ENCODE measurements around the gene PIK3CD.
"Not testable (repeated sequence)": the region's sequence is repeated elsewhere in the genome, so short reads cannot be mapped to it uniquely, and the experiment has no call there.

The PIK3CD gene

DNA sequence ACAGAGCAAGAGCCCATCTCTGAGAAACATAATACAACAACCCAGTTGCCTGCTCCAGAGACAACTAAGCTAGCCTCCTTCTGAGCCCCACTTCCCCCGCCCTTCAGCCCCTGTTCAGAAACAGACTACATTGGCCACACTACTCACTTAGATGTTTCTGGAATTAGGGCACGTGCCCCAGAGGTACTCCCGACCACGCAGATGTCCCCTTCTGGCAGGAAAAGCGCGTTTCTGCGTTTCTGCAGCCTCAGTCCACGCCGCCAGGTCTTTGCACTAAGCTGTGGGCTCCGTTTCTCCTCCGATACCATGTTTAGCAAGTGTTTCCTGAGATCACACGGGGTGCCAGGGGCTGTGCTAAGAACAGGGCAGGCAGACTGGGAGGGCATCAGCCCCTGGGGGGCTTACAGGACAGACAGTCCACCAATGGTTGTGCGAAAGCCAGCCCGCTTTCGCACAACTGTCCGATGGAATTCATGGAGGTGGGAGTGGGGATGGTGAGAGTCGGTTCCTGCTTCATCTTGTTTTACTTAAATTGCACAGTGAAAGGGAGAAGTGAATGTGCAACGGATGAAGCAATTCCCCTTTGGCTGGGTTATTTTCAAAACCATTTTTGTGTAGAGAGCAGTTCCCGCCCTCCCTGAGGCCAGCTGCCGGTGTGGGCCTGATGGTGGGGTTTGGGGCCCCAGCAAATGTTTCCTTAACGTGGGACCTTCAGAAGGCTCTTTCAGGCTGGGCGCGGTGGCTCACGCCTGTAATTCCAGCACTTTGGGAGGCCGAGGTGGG is 2.7 kb downstream of the PIK3CD start:
- peak in 1 of 3 experiments; percentile 53 for DNase-seq (ENCODE audit: low read depth in 3 of 3)

DNA sequence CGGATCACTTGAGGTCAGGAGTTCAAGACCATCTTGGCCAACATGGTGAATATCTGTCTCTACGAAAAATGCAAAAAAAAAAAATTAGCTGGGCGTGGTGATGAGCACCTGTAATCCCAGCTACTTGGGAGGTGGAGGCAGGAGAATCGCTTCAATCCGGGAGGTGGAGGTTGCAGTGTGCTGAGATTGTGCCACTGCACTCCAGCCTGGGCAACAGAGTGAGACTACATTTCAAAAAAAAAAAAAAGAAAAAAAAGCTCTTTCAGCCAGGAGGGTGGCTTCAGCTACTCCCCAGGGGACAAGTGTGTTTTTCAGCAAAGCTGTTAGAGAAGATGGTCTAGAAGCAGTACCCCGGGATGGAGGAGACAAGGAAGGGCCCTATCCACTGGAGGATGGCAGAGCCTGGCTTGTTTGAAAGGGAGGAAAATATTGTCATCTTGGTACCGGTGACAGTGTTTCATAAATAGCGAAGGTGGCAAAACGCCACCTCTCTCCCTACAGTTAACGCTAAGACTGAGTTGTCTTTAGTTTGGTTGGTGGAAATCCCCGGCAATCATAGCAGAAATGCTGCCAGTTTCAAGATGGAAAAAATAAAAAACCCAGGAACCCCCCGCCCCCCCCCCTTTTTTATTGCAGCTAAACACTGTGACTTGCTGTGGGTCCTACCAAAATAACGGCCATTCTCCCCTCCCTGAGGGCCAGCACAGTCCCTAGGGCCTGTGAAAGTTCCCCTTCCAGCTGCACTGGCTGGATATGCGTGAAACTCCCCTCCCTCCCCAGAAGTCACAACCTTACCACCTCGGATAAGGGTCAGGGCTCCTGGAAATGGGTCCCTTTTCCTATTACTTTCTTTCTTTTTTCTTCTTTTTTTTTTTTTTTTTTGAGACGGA is 3.5 kb downstream of the PIK3CD start:
- DNase-seq (ENCODE audit: low read depth in 3 of 3): peak in 1 of 3 experiments; percentile 46

DNA sequence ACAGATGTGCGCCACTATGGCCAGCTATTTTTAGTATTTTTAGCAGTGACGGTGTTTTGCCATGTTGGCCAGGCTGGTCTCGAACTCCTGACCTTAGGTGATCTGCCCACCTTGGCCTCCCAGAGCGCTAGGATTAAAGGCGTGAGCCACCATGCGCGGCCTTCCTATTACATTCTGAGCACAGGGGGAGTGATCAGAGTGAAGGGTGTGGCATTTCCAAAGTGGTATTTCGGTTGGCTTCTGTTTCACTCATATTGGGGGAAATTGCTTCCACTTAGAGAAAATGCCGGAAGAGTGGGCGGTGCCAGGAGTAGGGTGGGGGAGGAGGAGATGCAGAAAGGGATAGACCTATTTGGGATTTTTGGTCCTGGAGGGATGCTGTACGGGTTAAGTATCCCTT is 4.3 kb downstream of the PIK3CD start:
- DNase-seq (ENCODE audit: low read depth in 3 of 3): no peak

DNA sequence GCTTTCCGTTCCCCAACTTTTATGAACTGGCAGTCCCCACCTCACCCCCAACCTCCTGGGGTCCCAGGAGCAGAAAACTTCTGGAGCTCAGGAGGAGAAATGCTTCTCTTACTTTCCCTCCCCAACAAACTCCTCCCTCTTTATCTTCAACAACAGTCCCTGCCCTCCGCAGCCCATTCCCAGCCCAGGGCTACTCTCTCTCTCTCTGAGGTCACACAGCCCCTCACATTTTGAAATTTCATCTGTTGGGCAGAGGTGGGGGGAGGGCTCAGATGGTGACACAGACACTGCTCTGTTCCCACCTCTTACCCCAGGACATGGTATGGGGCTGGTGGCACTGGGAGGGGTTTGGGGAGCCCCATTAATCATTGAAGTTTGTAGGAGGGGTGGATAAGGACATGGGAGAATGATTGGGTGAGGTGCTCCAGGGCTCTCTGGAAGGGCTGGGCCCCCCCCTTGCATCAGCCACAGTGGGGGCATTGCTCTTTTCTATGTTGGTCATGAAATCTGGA is 6.0 kb downstream of the PIK3CD start:
- DNase-seq (ENCODE audit: low read depth in 3 of 3): peak in 1 of 3 experiments; percentile 21

DNA sequence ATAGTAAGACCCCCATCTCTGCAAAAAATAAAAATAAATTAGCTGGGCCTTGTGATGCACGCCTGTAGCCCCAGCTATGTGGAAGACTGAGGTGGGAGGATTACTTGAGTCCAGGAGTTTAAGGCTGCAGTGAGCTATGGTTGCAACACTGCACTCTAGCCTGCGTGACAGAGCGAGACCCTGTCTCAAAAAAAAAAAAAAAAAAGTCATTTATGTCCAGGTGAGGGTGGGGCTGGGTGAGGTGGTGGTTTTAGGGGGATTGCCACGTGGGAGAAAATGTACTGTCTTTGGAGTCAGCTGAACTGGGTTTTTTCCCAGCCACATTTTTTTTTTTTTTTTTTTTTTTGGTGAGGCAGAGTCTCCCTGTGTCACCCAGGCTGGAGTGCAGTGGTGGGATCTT is 6.7 kb downstream of the PIK3CD start:
- peak in 1 of 3 experiments; percentile 20 for DNase-seq (ENCODE audit: low read depth in 3 of 3)

DNA sequence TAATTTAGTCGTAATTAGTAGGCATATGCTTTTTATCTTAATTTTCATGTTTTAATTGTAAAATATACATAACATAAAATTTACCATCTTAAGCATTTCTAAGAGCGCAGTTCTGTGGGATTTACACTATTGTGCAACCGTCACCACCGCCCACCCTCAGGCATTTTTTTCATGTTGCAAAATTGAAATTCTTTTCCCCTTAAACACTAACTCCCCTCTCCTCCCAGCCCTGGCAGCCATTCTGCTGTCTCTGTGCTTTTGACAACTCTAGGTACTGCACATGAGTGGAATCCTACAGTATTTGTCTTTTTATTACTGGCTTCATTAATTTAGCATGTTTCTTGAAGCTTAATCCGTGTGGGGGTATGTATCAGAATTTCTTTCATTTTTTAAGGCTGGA is 7.8 kb downstream of the PIK3CD start:
- DNase-seq (ENCODE audit: low read depth in 3 of 3): no peak

DNA sequence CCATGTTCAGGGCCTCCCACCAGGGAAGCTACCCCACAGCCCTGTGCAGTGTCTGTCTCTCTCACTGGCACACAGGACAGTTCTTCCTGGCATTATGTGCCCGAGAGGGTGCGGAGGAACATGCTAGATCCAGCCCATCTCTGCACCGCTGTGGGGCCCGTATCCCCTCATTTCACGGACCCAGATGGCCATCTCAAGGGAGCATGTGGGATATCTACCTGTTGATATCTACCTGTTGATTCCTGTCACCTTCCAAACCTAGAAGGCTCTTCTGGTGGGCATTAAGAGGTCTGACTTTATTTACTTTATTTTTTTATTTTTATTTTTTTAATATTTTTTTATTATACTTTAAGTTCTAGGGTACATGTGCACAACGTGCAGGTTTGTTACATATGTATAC is 11.7 kb downstream of the PIK3CD start:
- no peak for DNase-seq (ENCODE audit: low read depth in 3 of 3)

DNA sequence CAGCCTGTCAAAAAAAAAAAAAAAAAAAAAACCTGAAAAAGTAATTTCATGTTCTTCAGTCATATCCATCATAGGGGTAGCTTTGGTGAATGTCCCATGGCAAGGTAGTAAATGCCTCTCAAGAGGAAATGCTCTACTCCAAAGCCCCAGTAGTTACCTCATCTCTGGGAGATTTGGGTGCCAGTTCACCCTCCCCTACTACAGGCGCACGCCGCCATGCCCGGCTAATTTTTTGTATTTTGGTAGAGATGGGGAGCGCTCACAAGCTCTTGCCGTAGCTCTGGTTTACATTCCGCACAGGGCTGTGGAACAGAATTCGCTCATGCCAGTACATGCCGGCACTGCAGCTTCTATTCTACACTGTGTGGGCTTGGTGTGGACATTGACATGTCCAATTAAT is 13.7 kb downstream of the PIK3CD start:
- DNase-seq (ENCODE audit: low read depth in 3 of 3): no peak

DNA sequence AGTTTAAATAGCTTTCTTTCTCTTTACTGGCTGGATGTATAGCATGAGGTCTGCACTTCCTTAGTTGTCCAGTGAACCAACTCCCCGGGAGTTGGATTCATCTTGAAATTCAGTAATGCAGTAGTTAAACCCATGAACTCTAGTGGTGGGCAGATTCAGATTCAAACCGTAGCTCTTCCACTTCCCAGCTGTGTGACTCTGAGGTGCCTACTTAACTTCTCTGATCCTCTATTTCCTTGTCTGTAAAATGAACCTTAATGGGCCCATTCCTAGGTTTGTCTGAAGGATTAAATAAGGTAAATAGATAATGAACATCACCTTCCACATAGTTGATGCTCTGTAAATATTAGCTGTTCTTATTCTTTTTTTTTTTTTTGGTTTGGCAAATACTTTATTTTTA is 16.5 kb downstream of the PIK3CD start:
- DNase-seq (ENCODE audit: low read depth in 3 of 3): no peak

DNA sequence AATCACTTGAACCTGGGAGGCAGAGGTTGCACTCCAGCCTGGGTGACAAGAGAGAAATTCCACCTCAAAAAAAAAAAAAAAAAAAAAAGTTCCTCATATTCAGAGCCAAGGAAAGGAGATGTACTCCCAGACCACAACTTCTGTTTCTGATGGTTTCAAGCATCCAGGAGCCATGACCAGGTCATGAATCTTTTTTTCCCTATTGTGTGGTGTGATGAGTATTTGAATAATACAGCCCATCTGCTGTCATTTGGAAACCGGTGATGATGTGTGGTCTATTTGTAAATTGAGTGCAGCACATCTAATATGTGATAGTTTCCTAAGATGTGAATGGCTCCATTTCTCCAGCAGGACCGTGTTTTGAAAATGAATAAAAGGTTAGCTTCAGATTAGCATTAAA is 18.6 kb downstream of the PIK3CD start:
- no peak for DNase-seq (ENCODE audit: low read depth in 3 of 3)

DNA sequence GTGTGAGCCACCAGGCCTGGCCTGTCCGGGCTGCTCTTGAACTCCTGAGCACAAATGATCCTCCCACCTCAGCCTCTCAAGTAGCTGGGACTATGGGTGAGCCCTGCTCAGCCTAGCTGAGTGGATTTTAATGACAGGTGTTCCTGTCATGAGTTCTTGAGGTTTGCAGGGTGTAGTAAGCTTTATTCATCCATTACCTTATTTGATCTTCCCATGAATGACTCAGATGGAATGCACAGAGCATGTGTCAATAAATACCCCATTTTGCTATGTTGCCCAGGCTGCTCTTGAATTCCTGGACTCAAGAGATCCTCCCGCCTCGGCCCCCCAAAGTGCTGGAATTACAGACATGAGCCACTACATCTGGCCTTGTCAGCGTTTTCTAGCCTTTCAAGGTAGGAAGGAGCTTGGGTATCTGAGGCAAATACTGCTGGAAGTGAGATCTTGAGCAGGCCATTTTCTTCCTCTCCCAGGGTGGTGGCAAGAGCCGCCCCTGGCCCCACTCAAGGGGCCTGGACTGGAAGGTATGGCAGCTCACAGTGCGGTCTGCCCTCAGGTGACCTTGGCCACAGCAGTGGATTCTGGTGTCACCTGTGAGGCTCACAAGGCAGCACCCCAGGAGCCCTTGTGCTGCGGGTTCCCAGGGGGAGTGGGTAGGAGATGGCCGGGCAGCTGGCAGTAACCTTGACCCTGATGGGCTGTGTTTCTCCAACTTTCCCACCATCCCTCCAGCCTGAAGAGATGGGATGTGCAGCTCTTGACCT is 20.0 kb downstream of the PIK3CD start:
- no peak for DNase-seq (ENCODE audit: low read depth in 3 of 3)

DNA sequence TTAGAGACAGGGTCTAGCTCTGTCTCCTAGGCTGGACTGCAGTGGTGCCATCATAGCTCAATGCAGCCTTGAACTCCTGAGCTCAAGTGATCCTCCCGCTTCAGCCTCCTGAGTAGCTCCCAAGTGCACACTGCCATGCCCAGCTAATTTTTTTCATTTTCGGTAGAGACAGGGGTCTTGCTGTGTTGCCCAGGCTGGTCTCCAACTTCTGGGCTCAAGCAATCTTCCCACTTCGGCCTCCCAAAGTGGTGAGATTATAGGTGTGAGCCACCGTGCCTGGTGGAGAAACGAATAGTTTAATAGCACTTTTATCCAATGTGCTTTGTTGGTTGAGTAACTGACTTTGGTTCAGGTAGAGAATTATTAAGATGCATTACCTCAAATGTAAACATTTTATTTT is 20.9 kb downstream of the PIK3CD start:
- DNase-seq (ENCODE audit: low read depth in 3 of 3): no peak

DNA sequence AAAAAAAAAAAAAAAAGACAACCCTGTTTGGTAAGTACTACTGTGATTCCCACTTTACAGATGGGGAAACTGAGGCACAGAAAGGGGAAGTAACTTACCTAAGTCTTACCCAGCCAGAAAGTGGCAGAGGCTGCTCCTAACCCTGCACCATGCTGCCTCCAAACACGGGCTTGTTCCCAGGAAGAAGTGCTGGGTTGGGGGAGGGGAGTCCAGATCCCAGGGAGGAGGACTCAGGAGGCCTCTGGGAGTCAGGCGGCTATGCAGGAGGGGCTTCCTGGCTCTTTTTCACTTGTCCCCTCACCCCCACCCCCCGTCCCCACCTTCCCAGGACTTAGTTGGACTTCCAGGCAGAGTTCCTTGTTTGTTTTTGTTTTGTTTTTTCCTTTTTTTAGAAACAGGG is 23.9 kb downstream of the PIK3CD start:
- DNase-seq (ENCODE audit: low read depth in 3 of 3): no peak

DNA sequence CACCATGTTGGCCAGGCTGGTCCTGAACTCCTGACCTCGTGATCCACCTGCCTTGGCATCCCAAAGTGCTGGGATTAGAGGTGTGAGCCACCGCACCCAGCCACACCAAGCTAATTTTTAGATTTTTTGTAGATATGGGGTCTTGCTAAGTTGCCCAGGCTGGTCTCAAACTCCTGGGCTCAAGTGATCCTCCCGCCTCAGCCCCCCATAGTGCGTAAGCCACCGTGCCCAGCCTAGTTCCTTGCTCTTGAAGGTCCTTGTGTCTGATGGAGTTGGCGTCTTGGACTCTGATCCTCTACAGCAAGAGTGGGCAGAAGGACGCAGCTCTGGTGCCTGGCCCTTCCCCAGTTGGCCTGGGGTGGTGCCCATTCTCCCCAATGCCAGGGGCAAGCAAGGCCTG is 24.6 kb downstream of the PIK3CD start:
- not testable (repeated sequence) for DNase-seq (ENCODE audit: low read depth in 3 of 3)

DNA sequence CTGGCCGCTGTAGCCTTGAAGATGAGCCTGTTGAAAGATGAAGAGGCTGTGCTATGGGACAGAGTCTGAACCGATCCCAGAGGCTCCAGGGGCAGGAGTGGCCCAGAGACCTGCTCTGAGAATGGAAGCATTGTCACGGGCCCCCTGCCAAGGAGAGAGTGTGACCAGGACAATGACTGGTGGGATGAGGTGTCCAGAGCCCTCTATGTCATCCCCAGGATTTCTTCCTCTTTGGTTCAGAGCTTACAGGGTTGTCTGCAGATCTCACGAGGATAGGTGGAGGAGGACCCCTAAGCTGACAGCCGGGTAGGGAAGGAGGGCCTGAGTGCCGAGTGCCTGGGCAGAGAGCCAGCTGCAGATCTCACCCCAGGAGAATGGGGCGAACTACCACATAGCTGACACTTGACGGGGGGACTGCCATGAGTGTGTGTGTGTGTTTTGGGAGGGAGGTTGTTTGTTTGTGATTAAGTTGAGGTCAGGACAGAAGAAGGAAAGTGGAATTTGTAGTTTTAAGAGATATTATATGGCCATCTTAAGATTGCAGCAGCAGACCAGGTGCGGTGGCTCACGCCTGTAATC is 25.4 kb downstream of the PIK3CD start:
- no peak for DNase-seq (ENCODE audit: low read depth in 3 of 3)

DNA sequence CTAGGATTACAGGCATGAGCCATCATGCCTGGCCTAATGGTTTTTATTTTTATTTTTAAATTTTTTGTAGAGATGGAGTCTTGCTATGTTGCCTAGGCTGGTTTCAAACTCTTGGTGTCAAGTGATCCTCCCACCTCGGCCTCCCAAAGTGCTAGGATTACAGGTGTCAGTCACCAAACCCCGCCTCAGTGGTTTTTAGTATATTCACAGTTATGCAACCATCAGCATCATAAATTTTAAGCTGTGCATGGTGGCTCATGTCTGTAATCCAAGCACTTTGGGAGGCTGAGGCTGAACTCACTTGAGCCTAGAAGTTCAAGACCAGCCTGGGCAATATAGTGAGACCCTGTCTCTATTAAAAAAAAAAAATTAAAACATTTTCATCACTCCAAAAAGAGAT is 28.6 kb downstream of the PIK3CD start:
- DNase-seq (ENCODE audit: low read depth in 3 of 3): no peak

DNA sequence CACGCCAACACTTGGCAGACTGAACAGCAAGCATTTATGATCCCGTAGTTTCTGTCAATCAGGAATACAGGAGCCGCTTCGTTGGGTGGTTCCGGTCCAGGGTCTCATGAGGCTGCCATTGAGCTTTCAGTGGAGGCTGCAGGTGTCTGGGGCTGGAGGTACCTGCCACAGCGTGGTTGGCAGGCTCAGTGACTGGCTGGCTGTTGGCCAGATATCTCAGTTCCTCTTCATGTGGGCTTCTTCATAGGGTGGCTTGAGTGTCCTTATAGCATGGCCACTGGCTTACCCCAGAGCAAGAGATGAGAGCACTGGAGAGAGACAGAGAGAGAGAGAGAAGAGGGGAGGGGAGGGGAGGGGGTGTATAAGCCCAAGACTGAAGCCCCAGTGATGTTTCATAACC is 29.3 kb downstream of the PIK3CD start:
- no peak for DNase-seq (ENCODE audit: low read depth in 3 of 3)

DNA sequence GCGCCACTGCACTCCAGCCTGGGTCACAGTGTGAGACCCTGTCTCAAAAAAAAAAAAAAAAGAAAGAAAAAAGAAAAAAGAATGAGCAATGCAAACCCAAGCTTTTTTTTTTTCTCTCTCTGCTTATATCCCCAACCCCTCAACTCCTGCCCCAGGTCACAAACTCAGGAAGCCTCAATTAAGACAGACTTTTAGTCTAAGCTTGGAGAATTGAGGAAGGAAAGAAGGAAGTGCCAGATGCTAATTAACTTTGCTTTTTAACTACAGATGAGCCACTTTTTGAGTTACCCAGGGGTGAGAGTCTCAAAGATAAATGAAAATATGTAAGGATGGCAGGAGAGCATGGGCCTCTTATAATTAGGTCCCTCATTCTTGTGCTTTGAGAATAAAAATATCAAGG is 33.3 kb downstream of the PIK3CD start:
- no peak for DNase-seq (ENCODE audit: low read depth in 3 of 3)

DNA sequence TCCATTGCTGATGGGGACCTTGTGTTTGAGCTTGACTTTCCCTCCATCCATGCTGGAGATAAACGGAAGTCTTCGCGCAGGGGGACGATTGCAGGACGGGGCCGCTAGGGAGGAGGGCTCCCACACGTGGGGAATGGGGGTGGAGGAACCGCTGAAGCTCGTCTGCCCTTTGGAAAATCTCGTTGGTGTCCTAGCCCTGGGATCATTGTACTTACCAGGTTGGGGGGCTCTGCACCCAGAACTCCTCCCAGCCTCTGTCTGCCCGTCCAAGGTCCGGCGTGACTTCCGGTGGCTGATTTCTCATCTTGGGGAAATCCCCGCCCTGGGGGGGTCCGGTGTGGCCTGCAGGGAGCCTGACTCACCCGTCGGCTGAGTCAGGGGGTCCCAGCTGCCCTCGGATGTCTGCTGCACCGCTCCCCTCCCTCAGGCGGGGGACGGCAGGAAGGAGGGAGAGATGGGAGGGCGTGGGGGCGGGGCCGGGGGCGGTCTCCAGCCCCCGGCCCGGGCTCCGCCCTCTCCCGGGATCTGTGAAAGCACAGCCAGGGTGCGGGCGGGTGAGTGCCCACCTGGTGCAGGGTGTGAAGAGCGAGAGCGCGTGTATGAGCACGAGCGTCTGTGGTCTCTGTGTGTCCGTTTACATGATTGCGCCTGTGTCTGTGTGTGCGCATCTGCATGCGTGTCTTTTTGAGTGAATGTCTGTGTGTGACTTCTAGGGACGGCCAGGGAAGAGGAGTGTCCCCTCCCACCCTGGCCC is 35.8 kb downstream of the PIK3CD start:
- peak; percentile 35 to 65 (median 38) for DNase-seq (ENCODE audit: low read depth in 3 of 3)

DNA sequence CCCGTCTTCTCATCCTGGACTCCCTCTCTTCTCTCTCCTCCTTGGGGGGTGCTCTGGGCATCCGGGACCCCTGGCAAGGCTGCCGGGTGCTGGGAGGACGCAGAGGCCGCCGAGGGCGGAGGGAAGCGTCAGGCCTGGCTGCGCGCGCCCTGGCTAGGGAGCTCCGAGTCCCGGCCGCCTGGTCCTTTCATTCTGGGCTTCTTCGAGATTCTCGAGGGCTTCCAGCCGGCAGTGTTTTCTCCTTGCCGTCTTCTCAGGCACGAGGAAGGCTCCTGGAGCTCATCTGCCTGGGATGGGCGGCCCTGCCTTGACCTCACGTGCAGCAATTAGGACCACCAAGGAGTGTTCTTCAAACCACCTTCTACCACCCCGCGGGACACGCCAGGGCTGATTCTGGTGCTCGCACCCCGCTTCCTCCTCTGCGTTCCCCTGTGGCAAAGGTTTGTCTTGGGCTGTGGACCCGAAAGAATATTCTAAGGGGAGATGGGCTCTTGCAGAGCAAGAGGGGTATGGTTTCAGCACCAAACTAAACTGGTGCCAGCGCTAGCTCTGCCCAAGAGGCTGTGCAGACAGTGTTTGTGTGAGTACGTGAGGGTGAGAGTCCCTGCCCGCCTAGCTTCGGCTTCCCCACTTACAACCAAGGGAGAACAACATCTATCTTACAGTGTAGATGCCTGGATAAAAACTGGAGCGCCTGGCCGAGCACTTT is 36.5 kb downstream of the PIK3CD start:
- no peak for DNase-seq (ENCODE audit: low read depth in 3 of 3)

Measured in stimulated activated CD4-positive, alpha-beta T cell treated with anti-CD3 and anti-CD28 coated beads, TNF-alpha, amount 100 ng/mL, for 24 hours (primary cell).